SK-N-SH (cell line): ENCODE measurements around the gene EML2.

Source experiments
- CHD2 ChIP-seq: fragments of 150-350 bp; IDR thresholded peaks from 2 replicates; pipeline ENCODE4 v1.6.1; 2018; ENCODE audit warnings: low read length; ENCODE audit not compliant: partially characterized antibody
- CTCF ChIP-seq: fragments of 200-600 bp; sonication (generic); IDR thresholded peaks from 2 replicates; pipeline ENCODE4 v1.6.1; 2017; ENCODE audit warnings: antibody characterized with exemption, mild to moderate bottlenecking, moderate library complexity
- EZH2phosphoT487 ChIP-seq: fragments of 200-600 bp; sonication (generic); IDR thresholded peaks from 2 replicates; pipeline ENCODE4 v1.6.1; 2017; ENCODE audit warnings: low read depth, mixed run types, mild to moderate bottlenecking, antibody characterized with exemption, moderate library complexity, borderline replicate concordance
- FOXJ3 ChIP-seq: sonication (generic); formaldehyde crosslinking; IDR thresholded peaks from 2 replicates; pipeline ENCODE4 v1.5.1; 2020; ENCODE audit warnings: mild to moderate bottlenecking, missing genetic modification reagents
- RAD21 ChIP-seq: IDR thresholded peaks from 2 replicates; pipeline ENCODE4 v1.6.1; 2012; ENCODE audit warnings: mild to moderate bottlenecking, low read length
- SMC3 ChIP-seq: IDR thresholded peaks from 2 replicates; pipeline ENCODE4 v1.6.1; 2012; ENCODE audit warnings: low read depth, low read length, improper control_type of control experiment

DNA sequence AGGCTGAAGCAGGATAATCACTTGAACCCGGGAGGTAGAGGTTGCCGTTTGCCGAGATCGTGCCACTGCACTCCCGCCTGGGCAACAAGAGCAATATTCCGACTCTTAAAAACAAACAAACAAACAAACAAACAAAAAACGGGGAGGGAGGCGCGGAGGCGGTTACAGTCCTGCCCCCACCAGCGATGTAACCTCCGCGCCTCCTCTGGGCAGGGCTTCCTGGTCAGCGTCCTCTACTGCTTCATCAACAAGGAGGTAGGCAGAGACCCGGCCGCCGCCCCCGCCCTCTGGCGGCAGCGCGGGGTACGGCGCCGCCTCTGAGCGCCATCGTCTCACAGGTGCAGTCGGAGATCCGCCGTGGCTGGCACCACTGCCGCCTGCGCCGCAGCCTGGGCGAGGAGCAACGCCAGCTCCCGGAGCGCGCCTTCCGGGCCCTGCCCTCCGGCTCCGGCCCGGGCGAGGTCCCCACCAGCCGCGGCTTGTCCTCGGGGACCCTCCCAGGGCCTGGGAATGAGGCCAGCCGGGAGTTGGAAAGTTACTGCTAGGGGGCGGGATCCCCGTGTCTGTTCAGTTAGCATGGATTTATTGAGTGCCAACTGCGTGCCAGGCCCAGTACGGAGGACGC is 42.3 kb upstream of the EML2 start:
- TF ChIP-seq CTCF (peak; percentile 88), EZH2phosphoT487 (no peak), SMC3 (peak; percentile 69), CHD2 (no peak), FOXJ3 (CRISPR knock-in tag) (no peak), RAD21 (peak; percentile 66)
